Measurements from ENCODE around the gene SORL1-AS1.

The SORL1-AS1 gene

GRCh38 chr11:121453589-121454299, 977 bp upstream of the SORL1-AS1 start:
- DNase-seq (no peak), ATAC-seq (ENCODE audit: insufficient read depth, low FRiP score) (no peak)
- Histone ChIP-seq H3K4me3 (no peak overlapping the region), H3K9ac (ENCODE audit: insufficient read depth in 1 of 2, low read length in 2 of 2) (no peak overlapping the region), H3K4me1 (ENCODE audit: control insufficient read depth in 5 of 5, insufficient read depth in 5 of 5, low read length in 5 of 5) (peaks cover 0 to 16% (median 0%) of the 10 kb centered on the region in 5 donors), H3K27me3 (ENCODE audit: control insufficient read depth in 3 of 3, insufficient read depth in 3 of 3, low read length in 2 of 3) (no peaks in the 10 kb centered on the region), H3K27ac (ENCODE audit: low read depth in 1 of 2, low read length in 1 of 2) (no peak overlapping the region), H3K36me3 (ENCODE audit: control insufficient read depth in 4 of 4, insufficient read depth in 4 of 4, low read length in 4 of 4) (peaks cover 0 to 3% (median 0%) of the 10 kb centered on the region in 4 donors), H3K9me3 (ENCODE audit: control insufficient read depth in 4 of 4, insufficient read depth in 3 of 4, low read length in 3 of 4) (no peaks in the 10 kb centered on the region)
- WGBS, 2 donors: 50 to 66% methylated on average over 6 of the region's 6 CpGs
- no peak for TF ChIP-seq CTCF (IDR thresholded peaks at IDR 0.05; ENCODE audit: control extremely low read depth, extremely low read depth)

GRCh38 chr11:121451986-121452608, 670 bp downstream of the SORL1-AS1 start, which contains the start of gene SORL1:
TSS of gene SORL1 (plus strand) at chr11:121452314. CDS start at chr11:121452332, 18 bp downstream.
- WGBS, 2 donors: 0% methylated on average over 52 to 89 of the region's 89 CpGs
- Histone ChIP-seq H3K4me3 (peak within 1 kb of the TSS; percentile 57), H3K27ac (ENCODE audit: low read depth in 1 of 2, low read length in 1 of 2) (peak within 1 kb of the TSS in 1 of 2 donors; percentile 74), H3K9ac (ENCODE audit: insufficient read depth in 1 of 2, low read length in 2 of 2) (peak within 1 kb of the TSS in 1 of 2 donors; percentile 70), H3K36me3 (ENCODE audit: control insufficient read depth in 4 of 4, insufficient read depth in 4 of 4, low read length in 4 of 4) (peaks cover 0 to 3% (median 0%) of the 10 kb centered on the region in 4 donors), H3K4me1 (ENCODE audit: control insufficient read depth in 5 of 5, insufficient read depth in 5 of 5, low read length in 5 of 5) (peaks cover 0 to 16% (median 0%) of the 10 kb centered on the region in 5 donors), H3K9me3 (ENCODE audit: control insufficient read depth in 4 of 4, insufficient read depth in 3 of 4, low read length in 3 of 4) (no peaks in the 10 kb centered on the region), H3K27me3 (ENCODE audit: control insufficient read depth in 3 of 3, insufficient read depth in 3 of 3, low read length in 2 of 3) (no peaks in the 10 kb centered on the region)
- DNase-seq (peak; percentile 85 to 91 (median 87)), ATAC-seq (ENCODE audit: insufficient read depth, low FRiP score) (peak; percentile 84)
- peak; percentile 48 for TF ChIP-seq CTCF (IDR thresholded peaks at IDR 0.05; ENCODE audit: control extremely low read depth, extremely low read depth)

GRCh38 chr11:121451178-121451985, 1.4 kb downstream of the SORL1-AS1 start:
- DNase-seq (no peak), ATAC-seq (ENCODE audit: insufficient read depth, low FRiP score) (no peak)
- Histone ChIP-seq H3K4me1 (ENCODE audit: control insufficient read depth in 5 of 5, insufficient read depth in 5 of 5, low read length in 5 of 5) (peaks cover 0 to 19% (median 0%) of the 10 kb centered on the region in 5 donors), H3K9me3 (ENCODE audit: control insufficient read depth in 4 of 4, insufficient read depth in 3 of 4, low read length in 3 of 4) (no peaks in the 10 kb centered on the region), H3K4me3 (peak overlapping the region; percentile 57), H3K9ac (ENCODE audit: insufficient read depth in 1 of 2, low read length in 2 of 2) (no peak overlapping the region), H3K27ac (ENCODE audit: low read depth in 1 of 2, low read length in 1 of 2) (peak overlapping the region in 1 of 2 donors; percentile 74), H3K27me3 (ENCODE audit: control insufficient read depth in 3 of 3, insufficient read depth in 3 of 3, low read length in 2 of 3) (no peaks in the 10 kb centered on the region), H3K36me3 (ENCODE audit: control insufficient read depth in 4 of 4, insufficient read depth in 4 of 4, low read length in 4 of 4) (peaks cover 0 to 3% (median 0%) of the 10 kb centered on the region in 4 donors)
- WGBS, 2 donors: 29 to 30% methylated on average over 22 of the region's 22 CpGs
- TF ChIP-seq CTCF (IDR thresholded peaks at IDR 0.05; ENCODE audit: control extremely low read depth, extremely low read depth): no peak
